Colon (tissue), 2 donors: ENCODE measurements around the gene APCDD1L.
"Not testable (repeated sequence)": the region's sequence is repeated elsewhere in the genome, so short reads cannot be mapped to it uniquely, and the experiment has no call there.

Experiments
- FAIRE-seq: peaks from 2 replicates; lab custom pipeline; 2012; peaks lifted over from hg19 to GRCh38; lab: Jason Lieb, UNC
- donor health status: control.
- donor health status: control.

The APCDD1L gene

DNA sequence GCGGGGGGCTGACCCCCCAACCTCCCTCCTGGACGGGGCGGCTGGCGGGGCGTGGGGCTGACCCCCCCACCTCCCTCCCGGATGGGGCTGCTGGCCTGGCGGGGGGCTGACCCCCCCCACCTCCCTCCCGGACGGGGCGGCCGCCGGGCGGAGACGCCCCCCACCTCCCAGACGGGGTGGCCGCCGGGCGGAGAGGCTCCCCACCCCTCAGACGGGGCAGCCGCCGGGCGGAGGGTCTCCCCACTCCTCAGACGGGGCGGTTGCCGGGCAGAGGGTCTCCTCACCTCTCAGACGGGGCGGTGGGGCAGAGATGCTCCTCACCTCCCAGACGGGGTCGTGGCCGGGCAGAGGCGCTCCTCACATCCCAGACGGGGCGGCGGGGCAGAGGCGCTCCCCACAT, 101.0 kb downstream of the APCDD1L start:
- FAIRE-seq, result not testable (repeated sequence)
